K562 (cell line): ENCODE data around the gene SLC26A2. TPM values are rescaled to one million over a fixed set of nuclear protein-coding genes. Genes with fewer than 3 reads are reported as not detected.

Source experiments
- BACH1 ChIP-seq: fragments of 200-800 bp; sonication (Bioruptor generic); IDR thresholded peaks from 2 replicates; pipeline ENCODE4 v1.6.1; 2016; ENCODE audit warnings: missing genetic modification characterization, missing compliant biosample characterization
- E2F6 ChIP-seq, 2 experiments: IDR thresholded peaks; 2 replicates each; pipeline ENCODE4 v1.6.1; 2011; ENCODE audit warnings: borderline replicate concordance in 1 of 2, control low read depth in 1 of 2, low read depth in 1 of 2, low read length in 1 of 2, mild to moderate bottlenecking in 1 of 2, mixed read lengths in 1 of 2, moderate library complexity in 1 of 2; ENCODE audit not compliant: insufficient read depth in 1 of 2, insufficient read length in 1 of 2, poor library complexity in 1 of 2, severe bottlenecking in 1 of 2; ENCODE audit errors: extremely low read depth in 1 of 2
- FOXJ2 ChIP-seq: fragments of 200-800 bp; sonication (Bioruptor generic); IDR thresholded peaks from 2 replicates; pipeline ENCODE4 v1.6.1; 2016; ENCODE audit warnings: missing genetic modification characterization, missing compliant biosample characterization
- GTF2E2 ChIP-seq: fragments of 200-800 bp; sonication (Bioruptor generic); IDR thresholded peaks from 2 replicates; pipeline ENCODE4 v1.6.1; 2016; ENCODE audit warnings: missing genetic modification characterization, missing compliant biosample characterization
- MECOM ChIP-seq: fragments of 250-450 bp; sonication (Bioruptor Pico); IDR thresholded peaks from 2 replicates; pipeline ENCODE4 v1.8.0; 2022; ENCODE audit warnings: inconsistent platforms
- MTA1 ChIP-seq: fragments of 450-650 bp; IDR thresholded peaks from 2 replicates; pipeline ENCODE4 v1.6.1; 2017; ENCODE audit warnings: borderline replicate concordance
- NFE2 ChIP-seq: IDR thresholded peaks from 2 replicates; pipeline ENCODE4 v1.6.1; 2014; ENCODE audit warnings: antibody characterized with exemption, low read depth
- RCOR1 ChIP-seq, 2 experiments: IDR thresholded peaks; 2 replicates each; pipeline ENCODE4 v1.6.1; 2012; ENCODE audit warnings: low read depth in 2 of 2, low read length in 2 of 2, borderline replicate concordance in 1 of 2, improper control_type of control experiment in 1 of 2
- polyA plus RNA-seq, 8 experiments: library from polyadenylated mRNA; depleted of rRNA in 4 of 8; stranded (reverse) in 5 of 8; unstranded in 3 of 8; fragments of >200 nt; fragmentation: Nextera tagmentation in 2 of 8; fragmentation: Illumina TruSeq in 1 of 8; extraction: Ambion mirVana in 2 of 8; extraction: Trizol in 1 of 8; gene quantifications; 2 replicates each; pipeline versions ENCODE4 v1.2.1 to v1.2.3, GENCODE V29; 2011 to 2014; ENCODE audit warnings: inconsistent platforms in 1 of 8, missing spikeins in 1 of 8
- total RNA-seq, 7 experiments: library from RNA; depleted of rRNA in 6 of 7; stranded (reverse); fragments of >200 nt in 6 of 7; fragmentation: Illumina TruSeq in 2 of 7; extraction: Trizol in 2 of 7; gene quantifications; 2 replicates each; pipeline versions ENCODE4 v1.2.1 to v1.2.3, GENCODE V29; 2011 to 2021; ENCODE audit warnings: low replicate concordance in 1 of 7

SLC26A2 gene
- total and polyA plus RNA-seq, 9 of the 15 experiments (the other 6 are each of a cell fraction or from before 2014, with no cell fraction given): 1.1 to 6.3 (median 3.6) TPM

DNA sequence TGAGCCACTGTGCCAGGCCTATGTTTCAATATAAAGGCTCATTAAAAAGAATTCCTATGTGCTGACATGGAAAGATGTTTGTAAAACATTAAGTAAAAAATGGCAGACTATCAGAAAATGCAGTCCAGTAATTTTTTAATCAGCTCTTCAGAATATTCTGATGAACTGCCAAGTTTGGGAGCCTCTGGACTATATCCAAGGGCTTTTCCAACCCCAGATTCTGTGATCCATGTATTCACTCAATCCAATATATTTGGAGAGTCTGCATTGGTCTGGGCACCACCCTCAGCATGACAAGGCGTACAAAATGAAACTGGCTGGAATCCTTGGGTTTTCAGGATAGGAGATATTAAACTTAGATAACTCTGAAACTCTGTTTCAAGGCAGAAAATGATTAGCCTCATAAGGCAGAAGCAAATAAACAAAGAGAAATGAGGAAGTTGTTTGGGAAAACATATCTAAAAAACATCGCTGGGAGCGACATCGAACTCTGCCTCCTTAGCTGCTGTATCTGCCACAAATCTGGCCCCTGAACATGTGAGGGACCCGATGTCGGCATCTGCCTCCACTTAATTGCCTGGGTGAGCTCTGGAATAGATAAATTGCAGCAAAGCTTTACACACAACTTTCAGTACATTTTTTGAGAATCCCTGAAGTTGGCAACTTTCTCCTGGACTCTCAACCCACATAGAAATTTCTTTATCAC is 30.4 kb upstream of the SLC26A2 start (continued):
- TF ChIP-seq E2F6 (IDR thresholded peaks at IDR 0.05; ENCODE audit: borderline replicate concordance in 1 of 2, extremely low read depth in 1 of 2, insufficient read depth in 1 of 2, insufficient read length in 1 of 2, low read depth in 1 of 2, low read length in 1 of 2, poor library complexity in 1 of 2, severe bottlenecking in 1 of 2): peak; percentile 19 to 35
- peak in 1 of 2 experiments; percentile 90; a peak in 2 of 4 replicates for TF ChIP-seq RCOR1 (IDR thresholded peaks at IDR 0.05; ENCODE audit: borderline replicate concordance in 1 of 2, low read depth in 2 of 2, low read length in 2 of 2)
- no peak for TF ChIP-seq MECOM (CRISPR knock-in tag)
- TF ChIP-seq MTA1: peak; percentile 61; the same call in 1 of the 2 replicates
- TF ChIP-seq FOXJ2: 0 out of 2 replicates have a peak, but pooled peaks have one; percentile 60
- peak; percentile 77 for TF ChIP-seq GTF2E2
- 0 out of 2 replicates have a peak, but pooled peaks have one; percentile 12 for TF ChIP-seq BACH1 (tag)
- TF ChIP-seq NFE2: peak; percentile 20; the same call in 1 of the 2 replicates
